HG03521 (cell line): ENCODE results near the gene FBXO21.

Experiments used
- ATAC-seq: cut with Tn5 transposase; IDR thresholded peaks from one replicate; pipeline ENCODE4 v1.9.1; 2021; ENCODE audit warnings: mild to moderate bottlenecking, moderate library complexity; ENCODE audit not compliant: unreplicated experiment

The FBXO21 gene

GRCh38 chr12:117166107-117166506 lies 24.2 kb downstream of the FBXO21 start:
- ATAC-seq, result no peak

GRCh38 chr12:117165342-117165741 lies 24.9 kb downstream of the FBXO21 start:
- ATAC-seq, result no peak

- no peak for ATAC-seq
Observed at GRCh38 chr12:117162633-117163032, 27.6 kb downstream of the FBXO21 start.

GRCh38 chr12:117162167-117162539 lies 28.1 kb downstream of the FBXO21 start:
- ATAC-seq, result no peak

- ATAC-seq, result no peak
Observed at GRCh38 chr12:117161460-117162166, 28.7 kb downstream of the FBXO21 start.

- ATAC-seq, result no peak
Observed at GRCh38 chr12:117159674-117160073, 30.6 kb downstream of the FBXO21 start.

GRCh38 chr12:117158911-117159553 lies 31.2 kb downstream of the FBXO21 start:
- ATAC-seq, result no peak

- no peak for ATAC-seq
Observed at GRCh38 chr12:117158096-117158495, 32.2 kb downstream of the FBXO21 start.

GRCh38 chr12:117155278-117156060 lies 34.8 kb downstream of the FBXO21 start:
- ATAC-seq, result no peak

- no peak for ATAC-seq
Observed at GRCh38 chr12:117152793-117153775, 37.2 kb downstream of the FBXO21 start.

- no peak for ATAC-seq
Observed at GRCh38 chr12:117151403-117152031, 38.8 kb downstream of the FBXO21 start.

- no peak for ATAC-seq
Observed at GRCh38 chr12:117149431-117149830, 40.8 kb downstream of the FBXO21 start.

- ATAC-seq, result no peak
Observed at GRCh38 chr12:117148642-117149041, 41.6 kb downstream of the FBXO21 start.

GRCh38 chr12:117147639-117148038 lies 42.6 kb downstream of the FBXO21 start:
- no peak for ATAC-seq

- ATAC-seq, result no peak
Observed at GRCh38 chr12:117145597-117146154, 44.6 kb downstream of the FBXO21 start.

- no peak for ATAC-seq
Observed at GRCh38 chr12:117144599-117144998, 45.7 kb downstream of the FBXO21 start.

GRCh38 chr12:117143008-117143532 lies 47.2 kb downstream of the FBXO21 start:
- ATAC-seq, result no peak

GRCh38 chr12:117142094-117142493 lies 48.2 kb downstream of the FBXO21 start:
- ATAC-seq, result no peak

- no peak for ATAC-seq
Observed at GRCh38 chr12:117141097-117141898, 49.0 kb downstream of the FBXO21 start.
